KOPT-K1 (cell line): ENCODE results near the gene DBN1.

Experiments used
- H3K27ac ChIP-seq: fragments of 200-600 bp; sonication (generic); 2 replicates; pipeline ENCODE4 v1.5.1; 2016; ENCODE audit warnings: antibody characterized with exemption, mild to moderate bottlenecking, low read depth, low read length; ENCODE audit not compliant: poor library complexity, severe bottlenecking
- H3K36me3 ChIP-seq: fragments of 200-600 bp; sonication (generic); 2 replicates; pipeline ENCODE4 v1.5.1; 2017; ENCODE audit warnings: antibody characterized with exemption, mild to moderate bottlenecking, low read length, moderate library complexity; ENCODE audit not compliant: insufficient read depth
- H3K9me3 ChIP-seq: fragments of 200-600 bp; sonication (generic); 2 replicates; pipeline ENCODE4 v1.5.1; 2017; ENCODE audit warnings: antibody characterized with exemption, low read length, mild to moderate bottlenecking; ENCODE audit not compliant: insufficient read depth, poor library complexity, severe bottlenecking

Gene DBN1

GRCh38 chr5:177449140-177450061, 24.0 kb downstream of the DBN1 start:
- H3K27ac ChIP-seq, result no peak overlapping the region
- no peaks in the 10 kb centered on the region for H3K9me3 ChIP-seq
- H3K36me3 ChIP-seq, result no peaks in the 10 kb centered on the region

GRCh38 chr5:177448244-177448950, 25.0 kb downstream of the DBN1 start:
- H3K27ac ChIP-seq, result no peak overlapping the region

GRCh38 chr5:177447611-177448243, 25.7 kb downstream of the DBN1 start:
- Histone ChIP-seq H3K9me3 (no peaks in the 10 kb centered on the region), H3K27ac (no peak overlapping the region), H3K36me3 (peaks cover 11% of the 10 kb centered on the region; the same call in 1 of the 2 replicates)

More at GRCh38 chr5:177448244-177448950, 25.0 kb downstream of the DBN1 start:
- Histone ChIP-seq H3K36me3 (peaks cover 5% of the 10 kb centered on the region; the same call in 1 of the 2 replicates), H3K9me3 (no peaks in the 10 kb centered on the region)

- peak overlapping the region; percentile 53 for H3K27ac ChIP-seq
- peaks cover 17% of the 10 kb centered on the region; the same call in 1 of the 2 replicates for H3K36me3 ChIP-seq
- H3K9me3 ChIP-seq, result no peaks in the 10 kb centered on the region
These were observed 26.3 kb downstream of the DBN1 start for GRCh38 chr5:177447066-177447610.

GRCh38 chr5:177446200-177447065, 27.0 kb downstream of the DBN1 start, which contains the start of gene PRR7:
Gene PRR7, plus strand, starts transcription at chr5:177446814. Its CDS starts 8,254 bp downstream, at chr5:177455068.
- peaks cover 24% of the 10 kb centered on the region; the same call in 1 of the 2 replicates for H3K36me3 ChIP-seq
- H3K9me3 ChIP-seq, result no peaks in the 10 kb centered on the region
- H3K27ac ChIP-seq, result peak within 1 kb of the TSS; percentile 53

- H3K9me3 ChIP-seq, result no peaks in the 10 kb centered on the region
- peak overlapping the region; percentile 53 for H3K27ac ChIP-seq
- H3K36me3 ChIP-seq, result peaks cover 30% of the 10 kb centered on the region; the same call in 1 of the 2 replicates
These were observed 27.6 kb downstream of the DBN1 start for GRCh38 chr5:177445917-177446199.

GRCh38 chr5:177445052-177445916, 28.1 kb downstream of the DBN1 start:
- H3K9me3 ChIP-seq, result no peaks in the 10 kb centered on the region
- H3K27ac ChIP-seq, result no peak overlapping the region
- peaks cover 36% of the 10 kb centered on the region; the same call in 1 of the 2 replicates for H3K36me3 ChIP-seq

GRCh38 chr5:177444106-177445051, 29.1 kb downstream of the DBN1 start:
- peaks cover 44% of the 10 kb centered on the region; the same call in 1 of the 2 replicates for H3K36me3 ChIP-seq
- no peak overlapping the region for H3K27ac ChIP-seq
- H3K9me3 ChIP-seq, result no peaks in the 10 kb centered on the region

GRCh38 chr5:177443144-177443983, 30.1 kb downstream of the DBN1 start:
- Histone ChIP-seq H3K27ac (no peak overlapping the region), H3K36me3 (peaks cover 54% of the 10 kb centered on the region), H3K9me3 (no peaks in the 10 kb centered on the region)

GRCh38 chr5:177442066-177442826, 31.2 kb downstream of the DBN1 start:
- H3K27ac ChIP-seq, result no peak overlapping the region
- no peaks in the 10 kb centered on the region for H3K9me3 ChIP-seq
- peaks cover 66% of the 10 kb centered on the region for H3K36me3 ChIP-seq

GRCh38 chr5:177440990-177441780, 32.2 kb downstream of the DBN1 start:
- no peaks in the 10 kb centered on the region for H3K9me3 ChIP-seq
- peaks cover 76% of the 10 kb centered on the region for H3K36me3 ChIP-seq
- no peak overlapping the region for H3K27ac ChIP-seq
